HL-60/S4 treated with phorbol 12-myristate 13-acetate at 8.2 ng/mL for 4 days and 3 days (cell line): ENCODE results near the gene CELF4.

Experiments used
- in situ Hi-C: fragments of 300-500 bp; cut with MboI; formaldehyde crosslinking; loops from 2 replicates; pipeline ENCODE4 v1.15.0; 2022; ENCODE audit warnings: low sequenced_read_pairs

Gene CELF4

GRCh38 chr18:37497853-37498518 is 67.6 kb downstream of the CELF4 start:
- in situ Hi-C loops, result no loop called here

GRCh38 chr18:37496568-37496967 is 69.0 kb downstream of the CELF4 start:
- in situ Hi-C loops, result no loop called here

- in situ Hi-C loops, result no loop called here
Observed at GRCh38 chr18:37495354-37495753, 70.2 kb downstream of the CELF4 start.

GRCh38 chr18:37494406-37494805 is 71.2 kb downstream of the CELF4 start:
- in situ Hi-C loops, result no loop called here

- in situ Hi-C loops, result no loop called here
Observed at GRCh38 chr18:37493352-37493935, 72.2 kb downstream of the CELF4 start.

GRCh38 chr18:37492952-37493351 is 72.6 kb downstream of the CELF4 start:
- in situ Hi-C loops, result no loop called here

- in situ Hi-C loops, result no loop called here
Observed at GRCh38 chr18:37491526-37491925, 74.1 kb downstream of the CELF4 start.

- in situ Hi-C loops, result no loop called here
Observed at GRCh38 chr18:37489998-37490397, 75.6 kb downstream of the CELF4 start.

- in situ Hi-C loops, result no loop called here
Observed at GRCh38 chr18:37489011-37489410, 76.6 kb downstream of the CELF4 start.

- in situ Hi-C loops, result no loop called here
Observed at GRCh38 chr18:37487400-37487867, 78.2 kb downstream of the CELF4 start.

GRCh38 chr18:37486848-37487247 is 78.8 kb downstream of the CELF4 start:
- in situ Hi-C loops, result no loop called here

- in situ Hi-C loops, result no loop called here
Observed at GRCh38 chr18:37484983-37485834, 80.4 kb downstream of the CELF4 start.

- in situ Hi-C loops, result no loop called here
Observed at GRCh38 chr18:37483984-37484819, 81.4 kb downstream of the CELF4 start.

- in situ Hi-C loops, result no loop called here
Observed at GRCh38 chr18:37483221-37483971, 82.2 kb downstream of the CELF4 start.

- in situ Hi-C loops, result no loop called here
Observed at GRCh38 chr18:37482433-37482832, 83.2 kb downstream of the CELF4 start.

- in situ Hi-C loops, result no loop called here
Observed at GRCh38 chr18:37482002-37482401, 83.6 kb downstream of the CELF4 start.

- in situ Hi-C loops, result no loop called here
Observed at GRCh38 chr18:37481491-37481890, 84.1 kb downstream of the CELF4 start.

- in situ Hi-C loops, result no loop called here
Observed at GRCh38 chr18:37481072-37481471, 84.5 kb downstream of the CELF4 start.

- in situ Hi-C loops, result no loop called here
Observed at GRCh38 chr18:37476611-37477295, 88.8 kb downstream of the CELF4 start.

- in situ Hi-C loops, result no loop called here
Observed at GRCh38 chr18:37476182-37476581, 89.4 kb downstream of the CELF4 start.
